HG03439 (cell line): ENCODE data around the gene FRMD3.

Source experiments
- ATAC-seq: cut with Tn5 transposase; IDR thresholded peaks from one replicate; pipeline ENCODE4 v1.9.1; 2021; ENCODE audit warnings: mild to moderate bottlenecking, moderate library complexity; ENCODE audit not compliant: unreplicated experiment

FRMD3 gene

DNA sequence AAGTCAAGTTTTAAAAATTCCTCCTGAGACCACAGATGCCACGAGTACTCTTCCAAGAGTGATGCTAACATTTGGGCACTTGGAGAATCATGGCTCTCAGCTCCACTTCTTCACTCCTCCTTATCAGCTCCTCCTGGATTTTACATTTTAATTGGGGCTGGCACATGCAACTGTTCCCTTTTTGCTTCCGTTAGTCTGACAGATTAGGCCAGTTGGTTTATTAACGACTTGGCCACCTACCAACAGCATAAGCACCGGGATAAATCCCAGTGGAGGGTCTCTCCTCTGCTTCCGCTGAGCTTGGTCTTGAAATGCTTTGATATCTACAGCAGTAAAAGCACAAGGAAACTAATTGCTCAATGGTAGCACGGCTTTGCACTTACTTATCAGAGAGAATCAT lies 340.6 kb downstream of the FRMD3 start:
- ATAC-seq = no peak

DNA sequence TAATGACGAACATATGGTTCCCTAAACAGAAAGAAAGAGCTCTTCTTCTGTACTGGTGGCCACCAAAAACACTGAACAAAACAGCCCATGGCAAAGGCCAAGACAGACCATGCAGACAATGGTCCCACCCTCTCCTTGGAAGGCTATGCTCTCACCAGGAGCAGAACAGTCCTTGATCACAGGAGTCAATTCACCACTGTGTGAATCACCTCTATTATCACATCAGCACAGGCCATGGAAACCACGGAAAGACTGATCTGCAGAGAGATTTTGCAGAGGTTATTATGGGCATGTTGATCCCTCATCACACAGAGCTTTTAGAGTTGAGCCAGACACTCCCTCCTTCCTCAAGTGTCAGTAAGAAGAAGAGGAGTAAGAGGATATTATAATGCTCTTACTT lies 341.3 kb downstream of the FRMD3 start:
- ATAC-seq = no peak
